Measurements from ENCODE around the gene CTBP1. TPM values are rescaled to one million over a fixed set of nuclear protein-coding genes. Genes with fewer than 3 reads are reported as not detected.

CTBP1 gene
- total RNA-seq, 1 experiment from 2014 or later: 136 TPM

GRCh38 chr4:1218634-1219565 lies 30.0 kb downstream of the CTBP1 start:
- no peaks in the 10 kb centered on the region for H3K79me1 ChIP-seq (ENCODE audit: insufficient read depth, low read depth, low read length, poor library complexity, severe bottlenecking)
- no peak overlapping the region for H4K91ac ChIP-seq (ENCODE audit: insufficient read length, low read depth, low read length)
- Mint-ChIP-seq H3K4me1 (no peaks in the 10 kb centered on the region), H3K9me3 (no peaks in the 10 kb centered on the region), H3K36me3 (ENCODE audit: insufficient read depth in 1 of 3, low read depth in 3 of 3) (peaks cover 5 to 55% (median 49%) of the 10 kb centered on the region in 3 experiments; a peak in 6 of 7 replicates), H3K27ac (no peak overlapping the region), H3K27me3 (ENCODE audit: low read depth) (no peaks in the 10 kb centered on the region), H3K4me3 (no peak overlapping the region)
- no peak overlapping the region for H2BK12ac ChIP-seq (ENCODE audit: insufficient read length, low read depth, low read length)
- no peak overlapping the region for H2BK120ac ChIP-seq (ENCODE audit: low read depth, low read length, poor library complexity, severe bottlenecking)
- no peak overlapping the region for H4K8ac ChIP-seq (replicated peaks; ENCODE audit: insufficient read length, low read depth, low read length)
- no peaks in the 10 kb centered on the region for H3K4me1 ChIP-seq (ENCODE audit: insufficient read depth, low read length)
- H2BK5ac ChIP-seq (ENCODE audit: insufficient read length, low read length): no peak overlapping the region
- no peak overlapping the region for H3K4ac ChIP-seq (ENCODE audit: low read depth, low read length)
- H3K56ac ChIP-seq (ENCODE audit: insufficient read length, low read depth, low read length): no peak overlapping the region
- no peak overlapping the region for H3K4me2 ChIP-seq (ENCODE audit: insufficient read depth, insufficient read length, low read length)
- H3K18ac ChIP-seq (ENCODE audit: insufficient read length, low read depth, low read length): no peak overlapping the region
- no peak overlapping the region for H3K27ac ChIP-seq (ENCODE audit: insufficient read length, low read depth, low read length)
- no peak overlapping the region for H2BK15ac ChIP-seq (ENCODE audit: low read depth, low read length)
- no peak overlapping the region for H4K5ac ChIP-seq (ENCODE audit: insufficient read length, low read depth, low read length)
- no peaks in the 10 kb centered on the region for H4K20me1 ChIP-seq (ENCODE audit: control insufficient read depth, insufficient read depth, insufficient read length)
- H3K9me3 ChIP-seq (ENCODE audit: control insufficient read depth, low read depth, low read length): no peaks in the 10 kb centered on the region
- no peak overlapping the region for H3K9ac ChIP-seq (ENCODE audit: extremely low read depth, insufficient read length, low read length)
- no peak overlapping the region for H3K14ac ChIP-seq (ENCODE audit: insufficient read depth, low read length)
- no peak overlapping the region for H2BK20ac ChIP-seq (ENCODE audit: low read depth, low read length, poor library complexity, severe bottlenecking)
- H3K27me3 ChIP-seq (ENCODE audit: insufficient read depth, low read length): no peaks in the 10 kb centered on the region
- no peak overlapping the region for H3K23ac ChIP-seq (ENCODE audit: insufficient read length, low read depth, low read length)
- no CpG with 5 or more reads among the region's 21 CpGs for WGBS (ENCODE audit: extremely low coverage, insufficient read length, low lambda C conversion rate)
- H2AFZ ChIP-seq (ENCODE audit: low read length): no peak overlapping the region
- H3T11ph ChIP-seq (ENCODE audit: low read length): no peak overlapping the region
- no peak for DNase-seq
- no peaks in the 10 kb centered on the region for H3K79me2 ChIP-seq (ENCODE audit: insufficient read depth, low read length)
- no peaks in the 10 kb centered on the region for H3K23me2 ChIP-seq (ENCODE audit: insufficient read length, low read depth, low read length, poor library complexity, severe bottlenecking)
- TF ChIP-seq, protein P1, sequence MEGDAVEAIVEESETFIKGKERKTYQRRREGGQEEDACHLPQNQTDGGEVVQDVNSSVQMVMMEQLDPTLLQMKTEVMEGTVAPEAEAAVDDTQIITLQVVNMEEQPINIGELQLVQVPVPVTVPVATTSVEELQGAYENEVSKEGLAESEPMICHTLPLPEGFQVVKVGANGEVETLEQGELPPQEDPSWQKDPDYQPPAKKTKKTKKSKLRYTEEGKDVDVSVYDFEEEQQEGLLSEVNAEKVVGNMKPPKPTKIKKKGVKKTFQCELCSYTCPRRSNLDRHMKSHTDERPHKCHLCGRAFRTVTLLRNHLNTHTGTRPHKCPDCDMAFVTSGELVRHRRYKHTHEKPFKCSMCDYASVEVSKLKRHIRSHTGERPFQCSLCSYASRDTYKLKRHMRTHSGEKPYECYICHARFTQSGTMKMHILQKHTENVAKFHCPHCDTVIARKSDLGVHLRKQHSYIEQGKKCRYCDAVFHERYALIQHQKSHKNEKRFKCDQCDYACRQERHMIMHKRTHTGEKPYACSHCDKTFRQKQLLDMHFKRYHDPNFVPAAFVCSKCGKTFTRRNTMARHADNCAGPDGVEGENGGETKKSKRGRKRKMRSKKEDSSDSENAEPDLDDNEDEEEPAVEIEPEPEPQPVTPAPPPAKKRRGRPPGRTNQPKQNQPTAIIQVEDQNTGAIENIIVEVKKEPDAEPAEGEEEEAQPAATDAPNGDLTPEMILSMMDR (conservative IDR thresholded peaks at IDR 0.05): no peak
- H2AK5ac ChIP-seq (ENCODE audit: insufficient read length, low read length): no peak overlapping the region

Data from H9 (cell line).